IPS-18a (cell line): Measurements from ENCODE around the gene ING4.

Source experiments
- H3K27ac ChIP-seq: one replicate; pipeline ENCODE4 v1.5.1; 2013; ENCODE audit warnings: low read length
- H3K27me3 ChIP-seq: one replicate; pipeline ENCODE4 v1.6.1; 2013; ENCODE audit warnings: mild to moderate bottlenecking, low read length; ENCODE audit not compliant: control insufficient read depth, insufficient read depth
- H3K36me3 ChIP-seq: one replicate; pipeline ENCODE4 v1.6.1; 2013; ENCODE audit warnings: low read depth, low read length; ENCODE audit not compliant: control insufficient read depth
- H3K4me1 ChIP-seq: one replicate; pipeline ENCODE4 v1.6.1; 2013; ENCODE audit warnings: low read depth, low read length; ENCODE audit not compliant: control insufficient read depth
- H3K4me3 ChIP-seq: one replicate; pipeline ENCODE4 v1.5.1; 2013; ENCODE audit warnings: low read length
- H3K9ac ChIP-seq: one replicate; pipeline ENCODE4 v1.6.1; 2013; ENCODE audit warnings: mild to moderate bottlenecking, low read length, moderate library complexity
- H3K9me3 ChIP-seq: one replicate; pipeline ENCODE4 v1.6.1; 2013; ENCODE audit warnings: low read depth, low read length; ENCODE audit not compliant: control insufficient read depth

The ING4 gene

GRCh38 chr12:6644903-6645302 lies 18.0 kb downstream of the ING4 start:
- Histone ChIP-seq H3K27me3 (peaks cover 14% of the 10 kb centered on the region), H3K4me3 (no peak overlapping the region), H3K4me1 (peaks cover 3% of the 10 kb centered on the region), H3K9ac (no peak overlapping the region), H3K27ac (no peak overlapping the region), H3K9me3 (no peaks in the 10 kb centered on the region), H3K36me3 (no peaks in the 10 kb centered on the region)

- H3K4me1 ChIP-seq, result peaks cover 3% of the 10 kb centered on the region
- no peak overlapping the region for H3K27ac ChIP-seq
- no peaks in the 10 kb centered on the region for H3K9me3 ChIP-seq
- no peak overlapping the region for H3K9ac ChIP-seq
- H3K36me3 ChIP-seq, result no peaks in the 10 kb centered on the region
- H3K4me3 ChIP-seq, result no peak overlapping the region
- peaks cover 14% of the 10 kb centered on the region for H3K27me3 ChIP-seq
Observed at GRCh38 chr12:6644257-6644596, 18.7 kb downstream of the ING4 start.

GRCh38 chr12:6643569-6644256 lies 19.2 kb downstream of the ING4 start:
- H3K4me1 ChIP-seq, result peaks cover 3% of the 10 kb centered on the region
- no peak overlapping the region for H3K4me3 ChIP-seq
- H3K9me3 ChIP-seq, result no peaks in the 10 kb centered on the region
- H3K27me3 ChIP-seq, result peaks cover 14% of the 10 kb centered on the region
- H3K27ac ChIP-seq, result no peak overlapping the region
- no peaks in the 10 kb centered on the region for H3K36me3 ChIP-seq
- no peak overlapping the region for H3K9ac ChIP-seq

GRCh38 chr12:6641131-6641530 lies 21.8 kb downstream of the ING4 start:
- H3K9me3 ChIP-seq, result no peaks in the 10 kb centered on the region
- peaks cover 6% of the 10 kb centered on the region for H3K27me3 ChIP-seq
- H3K9ac ChIP-seq, result no peak overlapping the region
- H3K4me1 ChIP-seq, result no peaks in the 10 kb centered on the region
- no peaks in the 10 kb centered on the region for H3K36me3 ChIP-seq
- no peak overlapping the region for H3K4me3 ChIP-seq
- H3K27ac ChIP-seq, result no peak overlapping the region

GRCh38 chr12:6640497-6640896 lies 22.4 kb downstream of the ING4 start:
- Histone ChIP-seq H3K27ac (no peak overlapping the region), H3K36me3 (no peaks in the 10 kb centered on the region), H3K9me3 (no peaks in the 10 kb centered on the region), H3K4me3 (no peak overlapping the region), H3K27me3 (peaks cover 6% of the 10 kb centered on the region), H3K4me1 (no peaks in the 10 kb centered on the region), H3K9ac (no peak overlapping the region)

- Histone ChIP-seq H3K4me1 (no peaks in the 10 kb centered on the region), H3K4me3 (no peak overlapping the region), H3K9ac (no peak overlapping the region), H3K9me3 (no peaks in the 10 kb centered on the region), H3K27ac (no peak overlapping the region), H3K36me3 (no peaks in the 10 kb centered on the region), H3K27me3 (peaks cover 6% of the 10 kb centered on the region)
Observed at GRCh38 chr12:6639151-6639801, 23.6 kb downstream of the ING4 start.

- no peak overlapping the region for H3K9ac ChIP-seq
Observed at GRCh38 chr12:6638305-6638704, 24.6 kb downstream of the ING4 start.

GRCh38 chr12:6635856-6636531 lies 26.9 kb downstream of the ING4 start, which contains the start of gene LPAR5:
Gene LPAR5 (minus strand): TSS chr12:6635959. CDS start chr12:6621248, 14,711 bp downstream.
- Histone ChIP-seq H3K9ac (no peak within 1 kb of the TSS), H3K36me3 (no peaks in the 10 kb centered on the region), H3K4me3 (no peak within 1 kb of the TSS), H3K4me1 (no peaks in the 10 kb centered on the region), H3K9me3 (no peaks in the 10 kb centered on the region), H3K27me3 (no peaks in the 10 kb centered on the region), H3K27ac (no peak within 1 kb of the TSS)

More at GRCh38 chr12:6638305-6638704, 24.6 kb downstream of the ING4 start:
- Histone ChIP-seq H3K9me3 (no peaks in the 10 kb centered on the region), H3K4me1 (no peaks in the 10 kb centered on the region), H3K36me3 (no peaks in the 10 kb centered on the region), H3K4me3 (no peak overlapping the region), H3K27me3 (peaks cover 6% of the 10 kb centered on the region), H3K27ac (no peak overlapping the region)

- no peak overlapping the region for H3K9ac ChIP-seq
- H3K36me3 ChIP-seq, result no peaks in the 10 kb centered on the region
- H3K4me3 ChIP-seq, result no peak overlapping the region
- no peaks in the 10 kb centered on the region for H3K9me3 ChIP-seq
- no peaks in the 10 kb centered on the region for H3K4me1 ChIP-seq
- H3K27ac ChIP-seq, result no peak overlapping the region
- no peaks in the 10 kb centered on the region for H3K27me3 ChIP-seq
Observed at GRCh38 chr12:6635375-6635855, 27.5 kb downstream of the ING4 start.

- Histone ChIP-seq H3K27me3 (no peaks in the 10 kb centered on the region), H3K36me3 (no peaks in the 10 kb centered on the region), H3K9ac (no peak overlapping the region), H3K4me1 (no peaks in the 10 kb centered on the region), H3K9me3 (no peaks in the 10 kb centered on the region), H3K27ac (no peak overlapping the region), H3K4me3 (no peak overlapping the region)
Observed at GRCh38 chr12:6632026-6632983, 30.6 kb downstream of the ING4 start.

- H3K4me3 ChIP-seq, result no peak overlapping the region
Observed at GRCh38 chr12:6631549-6631961, 31.4 kb downstream of the ING4 start.

More at GRCh38 chr12:6631549-6631961, 31.4 kb downstream of the ING4 start:
- H3K27ac ChIP-seq, result no peak overlapping the region
- no peaks in the 10 kb centered on the region for H3K4me1 ChIP-seq
- no peaks in the 10 kb centered on the region for H3K36me3 ChIP-seq
- H3K9ac ChIP-seq, result no peak overlapping the region
- no peaks in the 10 kb centered on the region for H3K27me3 ChIP-seq
- no peaks in the 10 kb centered on the region for H3K9me3 ChIP-seq
